Keratinocyte (primary cell): Measurements from ENCODE around the gene DMRT1.

Experiments
- EZH2 ChIP-seq: IDR thresholded peaks from one replicate; pipeline ENCODE4 v1.6.1; 2012; ENCODE audit warnings: inconsistent platforms, mild to moderate bottlenecking, low read length, moderate library complexity
- TF ChIP-seq, protein P1 (sequence below), 3 experiments: IDR thresholded peaks in 1 of 3; conservative IDR thresholded peaks in 1 of 3; optimal IDR thresholded peaks in 1 of 3; 2 replicates in 2 of 3; 3 replicates in 1 of 3; pipeline versions ENCODE3 to v1.5.1; 2011; ENCODE audit warnings: low read length in 3 of 3, mild to moderate bottlenecking in 3 of 3, moderate library complexity in 2 of 3, control low read depth in 1 of 3, inconsistent platforms in 1 of 3; ENCODE audit not compliant: insufficient read depth in 2 of 3; ENCODE audit errors: extremely low read depth in 1 of 3

DNA sequence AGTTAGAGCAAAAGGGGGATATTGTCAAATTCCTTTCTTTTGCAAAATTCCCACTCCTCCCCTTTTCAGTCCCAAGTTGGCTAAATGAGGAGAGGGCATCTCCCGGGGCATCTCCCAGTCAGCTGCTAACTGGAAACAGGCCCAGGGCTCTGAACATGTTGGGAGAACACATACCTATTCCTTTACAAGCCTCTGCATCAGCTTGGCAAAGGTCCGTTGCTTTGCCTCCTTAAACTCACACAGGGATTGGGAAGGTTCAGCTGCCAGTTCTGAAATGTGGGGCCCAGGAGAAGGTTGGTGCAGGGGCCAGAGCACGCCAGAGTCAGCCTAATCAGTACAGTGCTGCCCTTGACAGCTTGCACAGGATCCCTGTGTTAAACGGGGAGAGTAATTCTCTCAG, 124.0 kb downstream of the DMRT1 start:
- TF ChIP-seq, protein P1, sequence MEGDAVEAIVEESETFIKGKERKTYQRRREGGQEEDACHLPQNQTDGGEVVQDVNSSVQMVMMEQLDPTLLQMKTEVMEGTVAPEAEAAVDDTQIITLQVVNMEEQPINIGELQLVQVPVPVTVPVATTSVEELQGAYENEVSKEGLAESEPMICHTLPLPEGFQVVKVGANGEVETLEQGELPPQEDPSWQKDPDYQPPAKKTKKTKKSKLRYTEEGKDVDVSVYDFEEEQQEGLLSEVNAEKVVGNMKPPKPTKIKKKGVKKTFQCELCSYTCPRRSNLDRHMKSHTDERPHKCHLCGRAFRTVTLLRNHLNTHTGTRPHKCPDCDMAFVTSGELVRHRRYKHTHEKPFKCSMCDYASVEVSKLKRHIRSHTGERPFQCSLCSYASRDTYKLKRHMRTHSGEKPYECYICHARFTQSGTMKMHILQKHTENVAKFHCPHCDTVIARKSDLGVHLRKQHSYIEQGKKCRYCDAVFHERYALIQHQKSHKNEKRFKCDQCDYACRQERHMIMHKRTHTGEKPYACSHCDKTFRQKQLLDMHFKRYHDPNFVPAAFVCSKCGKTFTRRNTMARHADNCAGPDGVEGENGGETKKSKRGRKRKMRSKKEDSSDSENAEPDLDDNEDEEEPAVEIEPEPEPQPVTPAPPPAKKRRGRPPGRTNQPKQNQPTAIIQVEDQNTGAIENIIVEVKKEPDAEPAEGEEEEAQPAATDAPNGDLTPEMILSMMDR (optimal IDR thresholded peaks at IDR 0.05 in 1 of 3, IDR thresholded peaks at IDR 0.05 in 1 of 3, conservative IDR thresholded peaks at IDR 0.05 in 1 of 3; ENCODE audit: extremely low read depth in 1 of 3, insufficient read depth in 2 of 3, low read length in 3 of 3), result no peak
- peak; percentile 12 for TF ChIP-seq EZH2
